Activated T-cell treated with anti-CD3 and anti-CD28 coated beads, Interleukin-2, amount 50 U/mL, for 1 hour (primary cell): ENCODE measurements around the gene TNN.
"Not testable (repeated sequence)": the region's sequence is repeated elsewhere in the genome, so short reads cannot be mapped to it uniquely, and the experiment has no call there.

Experiments used
- DNase-seq: peaks from one replicate; pipeline ENCODE4 v3.0.0-alpha.2; 2020

The TNN gene

GRCh38 chr1:175072099-175072951 lies 4.7 kb downstream of the TNN start:
- DNase-seq: no peak

GRCh38 chr1:175073061-175073460 lies 5.4 kb downstream of the TNN start:
- DNase-seq: no peak

GRCh38 chr1:175073633-175074032 lies 6.0 kb downstream of the TNN start:
- no peak for DNase-seq

GRCh38 chr1:175075572-175076568 lies 8.2 kb downstream of the TNN start:
- no peak for DNase-seq

- DNase-seq: no peak
Observed at GRCh38 chr1:175077356-175078030, 9.9 kb downstream of the TNN start.

GRCh38 chr1:175078629-175079028 lies 11.0 kb downstream of the TNN start:
- DNase-seq: no peak

GRCh38 chr1:175079338-175079737 lies 11.7 kb downstream of the TNN start:
- DNase-seq: no peak

- DNase-seq: no peak
Observed at GRCh38 chr1:175080030-175080429, 12.4 kb downstream of the TNN start.

GRCh38 chr1:175081983-175082382 lies 14.3 kb downstream of the TNN start:
- no peak for DNase-seq

GRCh38 chr1:175088525-175088951 lies 20.9 kb downstream of the TNN start:
- DNase-seq: no peak

GRCh38 chr1:175089136-175089718 lies 21.6 kb downstream of the TNN start:
- DNase-seq: no peak

GRCh38 chr1:175090780-175091179 lies 23.1 kb downstream of the TNN start:
- DNase-seq: no peak

GRCh38 chr1:175094626-175095025 lies 27.0 kb downstream of the TNN start:
- DNase-seq: no peak

GRCh38 chr1:175095069-175095468 lies 27.4 kb downstream of the TNN start:
- no peak for DNase-seq

GRCh38 chr1:175095978-175096607 lies 28.5 kb downstream of the TNN start:
- DNase-seq: no peak

- no peak for DNase-seq
Observed at GRCh38 chr1:175097361-175097760, 29.7 kb downstream of the TNN start.

- DNase-seq: no peak
Observed at GRCh38 chr1:175099916-175100315, 32.3 kb downstream of the TNN start.

- DNase-seq: not testable (repeated sequence)
Observed at GRCh38 chr1:175102166-175102565, 34.5 kb downstream of the TNN start.

GRCh38 chr1:175106536-175106935 lies 38.9 kb downstream of the TNN start:
- not testable (repeated sequence) for DNase-seq

- not testable (repeated sequence) for DNase-seq
Observed at GRCh38 chr1:175108331-175108820, 40.7 kb downstream of the TNN start.

GRCh38 chr1:175114996-175115395 lies 47.4 kb downstream of the TNN start:
- no peak for DNase-seq
